ENCODE measurements around the gene EXTL2. TPM values are rescaled to one million over a fixed set of nuclear protein-coding genes. Genes with fewer than 3 reads are reported as not detected.

The EXTL2 gene
- total and polyA plus RNA-seq, 2 donors, result 10.6 to 12.1 TPM

- no peaks in the 10 kb centered on the region for H3K27me3 ChIP-seq (ENCODE audit: control insufficient read depth in 2 of 2, insufficient read depth in 1 of 2, low read length in 1 of 2)
- H3K4me3 ChIP-seq (ENCODE audit: low read length in 2 of 2), result no peak overlapping the region
- no peaks in the 10 kb centered on the region for H3K9me3 ChIP-seq (ENCODE audit: control insufficient read depth in 2 of 2, insufficient read depth in 1 of 2, low read length in 1 of 2)
- WGBS, result 100% methylated on average over 1 of the region's 1 CpG
- no peak overlapping the region for H3K27ac ChIP-seq (ENCODE audit: low read depth in 1 of 2, low read length in 1 of 2)
- H3K36me3 ChIP-seq (ENCODE audit: control insufficient read depth in 2 of 2, insufficient read depth in 2 of 2, low read length in 1 of 2), result peaks cover 0 to 8% of the 10 kb centered on the region in 2 donors
- DNase-seq (ENCODE audit: low read depth in 6 of 9, low spot score in 9 of 9), result peak in 1 of 9 donors; percentile 32
- peaks cover 13 to 15% of the 10 kb centered on the region in 2 donors for H3K4me1 ChIP-seq (ENCODE audit: control insufficient read depth in 2 of 2, insufficient read depth in 2 of 2, low read length in 2 of 2)
These were observed 37.1 kb upstream of the EXTL2 start for GRCh38 chr1:100931716-100932115.

GRCh38 chr1:100930494-100930893 lies 35.9 kb upstream of the EXTL2 start:
- peak in 1 of 9 donors; percentile 60 for DNase-seq (ENCODE audit: low read depth in 6 of 9, low spot score in 9 of 9)
- no peaks in the 10 kb centered on the region for H3K27me3 ChIP-seq (ENCODE audit: control insufficient read depth in 2 of 2, insufficient read depth in 1 of 2, low read length in 1 of 2)
- H3K27ac ChIP-seq (ENCODE audit: low read depth in 1 of 2, low read length in 1 of 2), result no peak overlapping the region
- H3K36me3 ChIP-seq (ENCODE audit: control insufficient read depth in 2 of 2, insufficient read depth in 2 of 2, low read length in 1 of 2), result peaks cover 0 to 6% of the 10 kb centered on the region in 2 donors
- H3K9me3 ChIP-seq (ENCODE audit: control insufficient read depth in 2 of 2, insufficient read depth in 1 of 2, low read length in 1 of 2), result peaks cover 0 to 3% of the 10 kb centered on the region in 2 donors
- no peak overlapping the region for H3K4me3 ChIP-seq (ENCODE audit: low read length in 2 of 2)
- H3K4me1 ChIP-seq (ENCODE audit: control insufficient read depth in 2 of 2, insufficient read depth in 2 of 2, low read length in 2 of 2), result peaks cover 14 to 21% of the 10 kb centered on the region in 2 donors

GRCh38 chr1:100928128-100928527 lies 33.5 kb upstream of the EXTL2 start:
- Histone ChIP-seq H3K27ac (ENCODE audit: low read depth in 1 of 2, low read length in 1 of 2) (peak overlapping the region; percentile 85 to 89), H3K9me3 (ENCODE audit: control insufficient read depth in 2 of 2, insufficient read depth in 1 of 2, low read length in 1 of 2) (peaks cover 0 to 3% of the 10 kb centered on the region in 2 donors), H3K4me1 (ENCODE audit: control insufficient read depth in 2 of 2, insufficient read depth in 2 of 2, low read length in 2 of 2) (peaks cover 17 to 30% of the 10 kb centered on the region in 2 donors), H3K4me3 (ENCODE audit: low read length in 2 of 2) (peak overlapping the region in 1 of 2 donors; percentile 28), H3K27me3 (ENCODE audit: control insufficient read depth in 2 of 2, insufficient read depth in 1 of 2, low read length in 1 of 2) (no peaks in the 10 kb centered on the region), H3K36me3 (ENCODE audit: control insufficient read depth in 2 of 2, insufficient read depth in 2 of 2, low read length in 1 of 2) (peaks cover 0 to 19% of the 10 kb centered on the region in 2 donors)
- DNase-seq (ENCODE audit: low read depth in 6 of 9, low spot score in 9 of 9), result peak in 1 of 9 donors; percentile 58
- 69% methylated on average over 3 of the region's 3 CpGs for WGBS

GRCh38 chr1:100927276-100927675 lies 32.6 kb upstream of the EXTL2 start:
- Histone ChIP-seq H3K4me1 (ENCODE audit: control insufficient read depth in 2 of 2, insufficient read depth in 2 of 2, low read length in 2 of 2) (peaks cover 17 to 30% of the 10 kb centered on the region in 2 donors), H3K4me3 (ENCODE audit: low read length in 2 of 2) (peak overlapping the region in 1 of 2 donors; percentile 28), H3K9me3 (ENCODE audit: control insufficient read depth in 2 of 2, insufficient read depth in 1 of 2, low read length in 1 of 2) (peaks cover 0 to 3% of the 10 kb centered on the region in 2 donors), H3K27ac (ENCODE audit: low read depth in 1 of 2, low read length in 1 of 2) (peak overlapping the region; percentile 89 to 95), H3K27me3 (ENCODE audit: control insufficient read depth in 2 of 2, insufficient read depth in 1 of 2, low read length in 1 of 2) (no peaks in the 10 kb centered on the region), H3K36me3 (ENCODE audit: control insufficient read depth in 2 of 2, insufficient read depth in 2 of 2, low read length in 1 of 2) (peaks cover 0 to 22% of the 10 kb centered on the region in 2 donors)
- 27% methylated on average over 2 of the region's 2 CpGs for WGBS
- DNase-seq (ENCODE audit: low read depth in 6 of 9, low spot score in 9 of 9), result peak; percentile 58 to 94 (median 82)

GRCh38 chr1:100926240-100926639 lies 31.6 kb upstream of the EXTL2 start:
- H3K4me3 ChIP-seq (ENCODE audit: low read length in 2 of 2), result no peak overlapping the region
- DNase-seq (ENCODE audit: low read depth in 6 of 9, low spot score in 9 of 9), result no peak
- H3K36me3 ChIP-seq (ENCODE audit: control insufficient read depth in 2 of 2, insufficient read depth in 2 of 2, low read length in 1 of 2), result peaks cover 0 to 25% of the 10 kb centered on the region in 2 donors
- H3K4me1 ChIP-seq (ENCODE audit: control insufficient read depth in 2 of 2, insufficient read depth in 2 of 2, low read length in 2 of 2), result peaks cover 17 to 30% of the 10 kb centered on the region in 2 donors
- WGBS, result 99% methylated on average over 2 of the region's 2 CpGs
- H3K27ac ChIP-seq (ENCODE audit: low read depth in 1 of 2, low read length in 1 of 2), result peak overlapping the region in 1 of 2 donors; percentile 89
- no peaks in the 10 kb centered on the region for H3K27me3 ChIP-seq (ENCODE audit: control insufficient read depth in 2 of 2, insufficient read depth in 1 of 2, low read length in 1 of 2)
- peaks cover 0 to 3% of the 10 kb centered on the region in 2 donors for H3K9me3 ChIP-seq (ENCODE audit: control insufficient read depth in 2 of 2, insufficient read depth in 1 of 2, low read length in 1 of 2)

GRCh38 chr1:100924991-100925390 lies 30.3 kb upstream of the EXTL2 start:
- peak overlapping the region; percentile 3 to 89 for H3K27ac ChIP-seq (ENCODE audit: low read depth in 1 of 2, low read length in 1 of 2)
- peak in 2 of 9 donors; percentile 46 to 73 for DNase-seq (ENCODE audit: low read depth in 6 of 9, low spot score in 9 of 9)
- H3K36me3 ChIP-seq (ENCODE audit: control insufficient read depth in 2 of 2, insufficient read depth in 2 of 2, low read length in 1 of 2), result peaks cover 0 to 25% of the 10 kb centered on the region in 2 donors
- no peak overlapping the region for H3K4me3 ChIP-seq (ENCODE audit: low read length in 2 of 2)
- H3K4me1 ChIP-seq (ENCODE audit: control insufficient read depth in 2 of 2, insufficient read depth in 2 of 2, low read length in 2 of 2), result peaks cover 17 to 30% of the 10 kb centered on the region in 2 donors
- peaks cover 0 to 3% of the 10 kb centered on the region in 2 donors for H3K9me3 ChIP-seq (ENCODE audit: control insufficient read depth in 2 of 2, insufficient read depth in 1 of 2, low read length in 1 of 2)
- 83% methylated on average over 2 of the region's 2 CpGs for WGBS
- no peaks in the 10 kb centered on the region for H3K27me3 ChIP-seq (ENCODE audit: control insufficient read depth in 2 of 2, insufficient read depth in 1 of 2, low read length in 1 of 2)

GRCh38 chr1:100924212-100924611 lies 29.6 kb upstream of the EXTL2 start:
- Histone ChIP-seq H3K27me3 (ENCODE audit: control insufficient read depth in 2 of 2, insufficient read depth in 1 of 2, low read length in 1 of 2) (no peaks in the 10 kb centered on the region), H3K9me3 (ENCODE audit: control insufficient read depth in 2 of 2, insufficient read depth in 1 of 2, low read length in 1 of 2) (peaks cover 0 to 3% of the 10 kb centered on the region in 2 donors), H3K4me3 (ENCODE audit: low read length in 2 of 2) (no peak overlapping the region), H3K4me1 (ENCODE audit: control insufficient read depth in 2 of 2, insufficient read depth in 2 of 2, low read length in 2 of 2) (peaks cover 17 to 30% of the 10 kb centered on the region in 2 donors), H3K27ac (ENCODE audit: low read depth in 1 of 2, low read length in 1 of 2) (peak overlapping the region in 1 of 2 donors; percentile 36), H3K36me3 (ENCODE audit: control insufficient read depth in 2 of 2, insufficient read depth in 2 of 2, low read length in 1 of 2) (peaks cover 0 to 30% of the 10 kb centered on the region in 2 donors)
- DNase-seq (ENCODE audit: low read depth in 6 of 9, low spot score in 9 of 9), result no peak

- DNase-seq (ENCODE audit: low read depth in 6 of 9, low spot score in 9 of 9), result peak in 5 of 9 donors; percentile 36 to 71 (median 55)
These were observed 26.6 kb upstream of the EXTL2 start for GRCh38 chr1:100921110-100921706.

GRCh38 chr1:100912019-100912418 lies 17.4 kb upstream of the EXTL2 start:
- no peak for DNase-seq (ENCODE audit: low read depth in 6 of 9, low spot score in 9 of 9)
- no peaks in the 10 kb centered on the region for H3K27me3 ChIP-seq (ENCODE audit: control insufficient read depth in 2 of 2, insufficient read depth in 1 of 2, low read length in 1 of 2)
- peaks cover 11 to 74% of the 10 kb centered on the region in 2 donors for H3K36me3 ChIP-seq (ENCODE audit: control insufficient read depth in 2 of 2, insufficient read depth in 2 of 2, low read length in 1 of 2)
- no peaks in the 10 kb centered on the region for H3K4me1 ChIP-seq (ENCODE audit: control insufficient read depth in 2 of 2, insufficient read depth in 2 of 2, low read length in 2 of 2)
- no peaks in the 10 kb centered on the region for H3K9me3 ChIP-seq (ENCODE audit: control insufficient read depth in 2 of 2, insufficient read depth in 1 of 2, low read length in 1 of 2)
- no peak overlapping the region for H3K27ac ChIP-seq (ENCODE audit: low read depth in 1 of 2, low read length in 1 of 2)
- H3K4me3 ChIP-seq (ENCODE audit: low read length in 2 of 2), result no peak overlapping the region

More at GRCh38 chr1:100921110-100921706, 26.6 kb upstream of the EXTL2 start:
- peaks cover 2 to 10% of the 10 kb centered on the region in 2 donors for H3K4me1 ChIP-seq (ENCODE audit: control insufficient read depth in 2 of 2, insufficient read depth in 2 of 2, low read length in 2 of 2)
- peaks cover 0 to 1% of the 10 kb centered on the region in 2 donors for H3K9me3 ChIP-seq (ENCODE audit: control insufficient read depth in 2 of 2, insufficient read depth in 1 of 2, low read length in 1 of 2)
- no peaks in the 10 kb centered on the region for H3K27me3 ChIP-seq (ENCODE audit: control insufficient read depth in 2 of 2, insufficient read depth in 1 of 2, low read length in 1 of 2)
- WGBS, result 50% methylated on average over 3 of the region's 3 CpGs
- H3K27ac ChIP-seq (ENCODE audit: low read depth in 1 of 2, low read length in 1 of 2), result no peak overlapping the region
- H3K36me3 ChIP-seq (ENCODE audit: control insufficient read depth in 2 of 2, insufficient read depth in 2 of 2, low read length in 1 of 2), result peaks cover 6 to 41% of the 10 kb centered on the region in 2 donors
- H3K4me3 ChIP-seq (ENCODE audit: low read length in 2 of 2), result no peak overlapping the region

All from thymus (tissue), 11 donors.